Suprapubic skin (tissue), 4 donors: ENCODE measurements around the gene ZNF664. TPM values are rescaled to one million over a fixed set of nuclear protein-coding genes. Genes with fewer than 3 reads are reported as not detected.

Experiments used
- DNase-seq, 2 donors: peaks; one replicate each; pipeline ENCODE4 v3.0.0-alpha.2; 2019; ENCODE audit warnings: low spot score in 2 of 2
- H3K27ac ChIP-seq: fragments of 200-600 bp; sonication (generic); one replicate; pipeline ENCODE4 v1.5.1; 2019
- H3K27me3 ChIP-seq: fragments of 200-600 bp; sonication (generic); one replicate; pipeline ENCODE4 v1.5.1; 2019
- H3K36me3 ChIP-seq: fragments of 200-600 bp; sonication (generic); one replicate; pipeline ENCODE4 v1.5.1; 2019
- H3K4me1 ChIP-seq: fragments of 200-600 bp; sonication (generic); one replicate; pipeline ENCODE4 v1.5.1; 2019
- H3K4me3 ChIP-seq: fragments of 200-600 bp; sonication (generic); one replicate; pipeline ENCODE4 v1.5.1; 2019; ENCODE audit warnings: mild to moderate bottlenecking
- H3K9me3 ChIP-seq: fragments of 200-600 bp; sonication (generic); one replicate; pipeline ENCODE4 v1.5.1; 2019
- EP300 ChIP-seq: sonication (generic); formaldehyde crosslinking; IDR thresholded peaks from one replicate; pipeline ENCODE4 v1.6.1; 2017; ENCODE audit warnings: antibody characterized with exemption
- POLR2A ChIP-seq, 2 donors: fragments of 450-650 bp; IDR thresholded peaks; one replicate each; pipeline ENCODE4 v1.6.1; 2017; ENCODE audit warnings: antibody characterized with exemption in 2 of 2, mild to moderate bottlenecking in 2 of 2, moderate library complexity in 2 of 2
- POLR2AphosphoS5 ChIP-seq, 3 donors: sonication (generic); formaldehyde crosslinking; IDR thresholded peaks; one replicate each; pipeline ENCODE4 v1.6.1; 2017; ENCODE audit warnings: antibody characterized with exemption in 3 of 3
- WGBS: methylation state at CpG from one replicate; pipeline ENCODE4 v1.1.5; 2018; 5-methylcytosine and 5-hydroxymethylcytosine counted together
- total RNA-seq, 4 donors: library from RNA; depleted of rRNA; stranded (reverse); fragments of >200 nt; gene quantifications; one replicate each; pipeline ENCODE4 v1.1.0, GENCODE V29; 2016
- TF ChIP-seq, protein P1 (sequence below), 2 donors: fragments of 200-600 bp in 1 of 2; fragments of 450-650 bp in 1 of 2; sonication (generic) in 1 of 2; IDR thresholded peaks; one replicate each; pipeline ENCODE4 v1.5.1; 2016 to 2019; ENCODE audit warnings: antibody characterized with exemption in 2 of 2, mild to moderate bottlenecking in 1 of 2, moderate library complexity in 1 of 2

ZNF664 gene
- total RNA-seq, 4 donors from 2014 or later, result 29.6 to 39.6 (median 32.8) TPM

DNA sequence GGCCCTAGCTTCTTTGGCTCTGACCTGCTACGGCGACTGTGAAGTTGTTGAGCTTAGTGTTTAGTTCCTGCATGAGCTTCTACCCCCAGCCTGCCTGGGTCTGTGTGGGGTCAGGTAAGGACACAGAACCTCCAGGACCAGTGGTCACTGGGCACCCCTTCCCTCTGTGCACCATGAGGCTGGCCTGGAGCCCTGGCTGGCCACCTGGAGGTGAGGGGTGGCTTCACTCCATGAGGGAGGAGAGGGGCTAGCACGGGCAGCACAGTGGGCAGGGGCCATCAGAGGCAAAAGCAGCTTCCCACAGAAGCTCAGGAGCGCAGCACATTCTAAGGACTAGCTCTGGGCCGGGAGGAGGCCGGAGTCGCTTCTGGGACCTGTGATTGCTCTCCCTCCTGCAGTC is 37.1 kb upstream of the ZNF664 start:
- H3K4me3 ChIP-seq, result no peak overlapping the region
- peaks cover 36% of the 10 kb centered on the region for H3K36me3 ChIP-seq
- WGBS, result 96% methylated on average over 7 of the region's 7 CpGs
- TF ChIP-seq POLR2AphosphoS5 (IDR thresholded peaks at IDR 0.05) (no peak), EP300 (no peak), POLR2A (IDR thresholded peaks at IDR 0.05) (no peak)
- TF ChIP-seq, protein P1, sequence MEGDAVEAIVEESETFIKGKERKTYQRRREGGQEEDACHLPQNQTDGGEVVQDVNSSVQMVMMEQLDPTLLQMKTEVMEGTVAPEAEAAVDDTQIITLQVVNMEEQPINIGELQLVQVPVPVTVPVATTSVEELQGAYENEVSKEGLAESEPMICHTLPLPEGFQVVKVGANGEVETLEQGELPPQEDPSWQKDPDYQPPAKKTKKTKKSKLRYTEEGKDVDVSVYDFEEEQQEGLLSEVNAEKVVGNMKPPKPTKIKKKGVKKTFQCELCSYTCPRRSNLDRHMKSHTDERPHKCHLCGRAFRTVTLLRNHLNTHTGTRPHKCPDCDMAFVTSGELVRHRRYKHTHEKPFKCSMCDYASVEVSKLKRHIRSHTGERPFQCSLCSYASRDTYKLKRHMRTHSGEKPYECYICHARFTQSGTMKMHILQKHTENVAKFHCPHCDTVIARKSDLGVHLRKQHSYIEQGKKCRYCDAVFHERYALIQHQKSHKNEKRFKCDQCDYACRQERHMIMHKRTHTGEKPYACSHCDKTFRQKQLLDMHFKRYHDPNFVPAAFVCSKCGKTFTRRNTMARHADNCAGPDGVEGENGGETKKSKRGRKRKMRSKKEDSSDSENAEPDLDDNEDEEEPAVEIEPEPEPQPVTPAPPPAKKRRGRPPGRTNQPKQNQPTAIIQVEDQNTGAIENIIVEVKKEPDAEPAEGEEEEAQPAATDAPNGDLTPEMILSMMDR (IDR thresholded peaks at IDR 0.05), result no peak
- no peak for DNase-seq
- H3K27me3 ChIP-seq, result no peaks in the 10 kb centered on the region
- no peaks in the 10 kb centered on the region for H3K9me3 ChIP-seq
- H3K27ac ChIP-seq, result no peak overlapping the region
- no peaks in the 10 kb centered on the region for H3K4me1 ChIP-seq

GRCh38 chr12:123936471-123936870 is 36.5 kb upstream of the ZNF664 start:
- WGBS, result 95% methylated on average over 18 of the region's 18 CpGs
- DNase-seq, result no peak
- Histone ChIP-seq H3K36me3 (peaks cover 42% of the 10 kb centered on the region), H3K27me3 (no peaks in the 10 kb centered on the region), H3K4me1 (no peaks in the 10 kb centered on the region), H3K4me3 (no peak overlapping the region), H3K9me3 (no peaks in the 10 kb centered on the region), H3K27ac (no peak overlapping the region)
- no peak for TF ChIP-seq POLR2A (IDR thresholded peaks at IDR 0.05)

GRCh38 chr12:123936956-123937706 is 35.9 kb upstream of the ZNF664 start:
- no peak overlapping the region for H3K4me3 ChIP-seq

DNA sequence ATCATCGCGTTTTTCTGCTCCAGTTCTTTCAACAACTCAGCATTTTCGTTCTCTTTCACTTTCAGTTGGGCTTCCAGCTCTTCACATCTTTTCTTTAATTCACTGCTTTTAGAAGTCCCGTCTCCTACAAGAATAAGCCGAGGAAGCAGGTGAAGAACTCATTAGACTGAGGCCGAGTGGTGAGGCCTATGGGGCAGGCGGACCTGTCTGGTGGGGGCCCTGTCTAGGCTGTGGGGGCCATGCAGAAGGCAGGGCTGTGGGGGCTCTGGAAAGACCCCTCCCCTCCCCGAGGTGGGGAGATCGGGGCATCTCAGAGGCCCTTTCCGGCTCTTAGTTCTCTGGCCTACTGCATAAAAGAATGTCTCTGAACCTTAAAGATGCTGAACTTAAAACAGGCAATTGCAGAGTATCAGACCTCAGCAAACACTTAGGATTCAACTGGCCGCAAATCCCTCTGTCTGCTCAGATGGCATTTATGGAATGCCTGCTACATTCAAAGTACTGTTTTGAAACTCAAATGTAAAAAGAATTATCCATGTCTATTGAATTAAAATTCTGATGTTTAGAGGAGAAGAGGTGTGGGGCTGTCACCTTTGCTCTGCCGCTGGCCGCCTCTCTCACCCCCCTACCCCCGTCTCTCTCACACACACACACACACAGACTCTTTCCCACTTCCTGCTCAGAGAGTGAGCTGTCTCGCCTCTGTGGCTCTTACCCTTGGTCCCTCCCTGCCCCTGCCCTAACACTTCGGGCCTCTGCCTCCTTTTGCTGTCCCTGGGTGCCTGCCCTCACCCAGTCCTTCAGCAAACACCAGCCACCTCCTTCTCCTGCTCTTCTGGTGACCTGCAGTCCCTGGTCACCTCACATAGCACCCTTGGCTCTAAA is 35.1 kb upstream of the ZNF664 start:
- Histone ChIP-seq H3K4me3 (no peak overlapping the region), H3K4me1 (no peaks in the 10 kb centered on the region), H3K9me3 (no peaks in the 10 kb centered on the region), H3K36me3 (peaks cover 55% of the 10 kb centered on the region), H3K27ac (no peak overlapping the region), H3K27me3 (no peaks in the 10 kb centered on the region)
- no peak for DNase-seq
- 86% methylated on average over 16 of the region's 16 CpGs for WGBS
- TF ChIP-seq POLR2AphosphoS5 (IDR thresholded peaks at IDR 0.05), result no peak
- no peak for TF ChIP-seq EP300
- TF ChIP-seq, protein P1 (IDR thresholded peaks at IDR 0.05), result no peak
- TF ChIP-seq POLR2A (IDR thresholded peaks at IDR 0.05), result no peak

More at GRCh38 chr12:123936956-123937706, 35.9 kb upstream of the ZNF664 start:
- TF ChIP-seq POLR2AphosphoS5 (IDR thresholded peaks at IDR 0.05) (no peak), EP300 (no peak), POLR2A (IDR thresholded peaks at IDR 0.05) (no peak)
- TF ChIP-seq, protein P1 (IDR thresholded peaks at IDR 0.05), result no peak
- H3K4me1 ChIP-seq, result no peaks in the 10 kb centered on the region
- no peaks in the 10 kb centered on the region for H3K9me3 ChIP-seq
- H3K36me3 ChIP-seq, result peaks cover 48% of the 10 kb centered on the region
- DNase-seq, result no peak
- 96% methylated on average over 40 of the region's 46 CpGs for WGBS
- H3K27me3 ChIP-seq, result no peaks in the 10 kb centered on the region
- H3K27ac ChIP-seq, result no peak overlapping the region

- H3K36me3 ChIP-seq, result peaks cover 64% of the 10 kb centered on the region
- 89% methylated on average over 16 of the region's 16 CpGs for WGBS
Measured at GRCh38 chr12:123938679-123939480, 34.1 kb upstream of the ZNF664 start.

More at GRCh38 chr12:123938679-123939480, 34.1 kb upstream of the ZNF664 start:
- no peak for DNase-seq
- Histone ChIP-seq H3K9me3 (no peaks in the 10 kb centered on the region), H3K27me3 (no peaks in the 10 kb centered on the region), H3K27ac (no peak overlapping the region), H3K4me1 (no peaks in the 10 kb centered on the region), H3K4me3 (no peak overlapping the region)
- TF ChIP-seq EP300, result no peak
- no peak for TF ChIP-seq POLR2A (IDR thresholded peaks at IDR 0.05)
- TF ChIP-seq POLR2AphosphoS5 (IDR thresholded peaks at IDR 0.05), result no peak
- TF ChIP-seq, protein P1 (IDR thresholded peaks at IDR 0.05), result no peak
